Astrocyte (in vitro differentiated cells and primary cell): ENCODE measurements around the gene C1orf232.

Experiments used
- CTCF ChIP-seq: IDR thresholded peaks from 2 replicates; pipeline ENCODE4 v1.5.1; 2011; ENCODE audit warnings: low read depth, mild to moderate bottlenecking, inconsistent platforms, low read length, moderate library complexity; ENCODE audit not compliant: insufficient read depth
- EZH2 ChIP-seq: IDR thresholded peaks from 2 replicates; pipeline ENCODE4 v1.6.1; 2012; ENCODE audit warnings: mild to moderate bottlenecking, low read length, inconsistent platforms; ENCODE audit not compliant: insufficient read depth

DNA sequence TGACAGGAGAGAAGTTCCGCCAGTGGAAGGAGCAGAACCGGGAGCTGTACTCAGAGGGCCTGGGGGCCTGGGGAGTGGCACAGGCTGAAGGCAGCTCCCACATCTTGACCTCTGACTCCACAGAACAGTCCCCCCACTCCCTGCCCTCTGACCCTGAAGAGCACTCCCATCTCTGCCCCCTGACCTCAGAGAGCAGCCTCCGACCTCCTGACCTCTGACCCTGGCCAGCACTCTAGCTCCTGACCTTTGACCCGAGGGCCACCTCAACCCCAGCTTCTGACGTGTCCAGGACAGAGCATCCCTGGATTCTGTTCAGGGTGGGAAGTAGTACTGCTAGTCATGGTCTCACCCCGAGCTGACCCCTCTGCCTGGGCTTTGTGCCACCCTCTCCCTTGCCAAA, 20.6 kb upstream of the C1orf232 start:
- TF ChIP-seq CTCF (no peak), EZH2 (no peak)
